Activated CD8-positive, alpha-beta memory T cell treated with anti-CD3 and anti-CD28 coated beads, Interleukin-2, amount 50 U/mL, for 1 hour (primary cell): ENCODE results near the gene MANBA.
"Not testable (repeated sequence)": the region's sequence is repeated elsewhere in the genome, so short reads cannot be mapped to it uniquely, and the experiment has no call there.

ENCODE experiments used
- DNase-seq: peaks from one replicate; pipeline ENCODE4 v3.0.0-alpha.2; 2020; ENCODE audit errors: extremely low read depth

MANBA gene

GRCh38 chr4:102761906-102762305 lies 1.1 kb upstream of the MANBA start:
- no peak for DNase-seq

DNA sequence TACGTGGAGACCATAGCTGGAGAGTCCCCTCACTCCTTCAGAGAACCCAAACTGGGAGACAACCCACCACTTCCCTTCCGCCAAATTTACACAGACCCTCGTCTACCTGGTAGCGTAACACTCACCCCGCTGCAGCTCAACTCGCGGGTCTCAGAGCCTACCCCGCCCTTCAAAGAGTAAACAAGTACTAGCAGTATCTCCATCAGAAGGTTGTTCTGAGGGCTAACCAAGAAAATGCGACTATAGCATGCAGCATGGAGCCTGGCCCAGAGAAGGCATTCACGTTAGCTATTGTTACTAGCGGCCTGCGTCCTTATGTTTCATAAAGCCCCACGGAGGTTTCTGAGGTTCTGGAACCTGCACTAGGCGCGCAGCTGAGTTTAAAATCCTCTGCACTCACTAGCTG lies 531 bp upstream of the MANBA start:
- DNase-seq = no peak

GRCh38 chr4:102759831-102760644 lies 730 bp downstream of the MANBA start:
- no peak for DNase-seq

- no peak for DNase-seq
These were observed 2.3 kb downstream of the MANBA start for GRCh38 chr4:102758241-102759160.

- no peak for DNase-seq
These were observed 3.1 kb downstream of the MANBA start for GRCh38 chr4:102757681-102758080.

DNA sequence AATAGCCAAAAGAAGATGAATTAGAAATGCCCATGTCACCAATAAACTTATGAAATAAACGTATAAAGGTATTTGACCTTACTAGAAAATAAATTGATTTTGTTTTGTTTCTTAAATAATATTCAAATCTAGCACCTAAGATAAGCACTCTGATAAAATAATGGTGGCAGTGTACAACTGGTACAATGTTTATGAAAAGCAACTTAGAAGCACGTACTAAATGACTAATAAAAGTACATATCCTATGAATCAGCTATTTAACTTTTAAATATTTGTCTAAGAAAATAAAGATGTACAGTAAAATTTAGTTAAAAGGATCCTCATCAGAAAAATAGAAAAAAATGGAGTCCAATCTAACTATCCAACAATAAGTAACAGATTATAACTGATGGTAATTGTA lies 6.7 kb downstream of the MANBA start:
- no peak for DNase-seq

GRCh38 chr4:102751941-102752340 lies 8.8 kb downstream of the MANBA start:
- no peak for DNase-seq

GRCh38 chr4:102743352-102743751 lies 17.4 kb downstream of the MANBA start:
- DNase-seq = not testable (repeated sequence)

- DNase-seq = not testable (repeated sequence)
These were observed 22.0 kb downstream of the MANBA start for GRCh38 chr4:102738802-102739201.

- no peak for DNase-seq
These were observed 23.9 kb downstream of the MANBA start for GRCh38 chr4:102736636-102737549.

- no peak for DNase-seq
These were observed 25.2 kb downstream of the MANBA start for GRCh38 chr4:102735582-102735981.

DNA sequence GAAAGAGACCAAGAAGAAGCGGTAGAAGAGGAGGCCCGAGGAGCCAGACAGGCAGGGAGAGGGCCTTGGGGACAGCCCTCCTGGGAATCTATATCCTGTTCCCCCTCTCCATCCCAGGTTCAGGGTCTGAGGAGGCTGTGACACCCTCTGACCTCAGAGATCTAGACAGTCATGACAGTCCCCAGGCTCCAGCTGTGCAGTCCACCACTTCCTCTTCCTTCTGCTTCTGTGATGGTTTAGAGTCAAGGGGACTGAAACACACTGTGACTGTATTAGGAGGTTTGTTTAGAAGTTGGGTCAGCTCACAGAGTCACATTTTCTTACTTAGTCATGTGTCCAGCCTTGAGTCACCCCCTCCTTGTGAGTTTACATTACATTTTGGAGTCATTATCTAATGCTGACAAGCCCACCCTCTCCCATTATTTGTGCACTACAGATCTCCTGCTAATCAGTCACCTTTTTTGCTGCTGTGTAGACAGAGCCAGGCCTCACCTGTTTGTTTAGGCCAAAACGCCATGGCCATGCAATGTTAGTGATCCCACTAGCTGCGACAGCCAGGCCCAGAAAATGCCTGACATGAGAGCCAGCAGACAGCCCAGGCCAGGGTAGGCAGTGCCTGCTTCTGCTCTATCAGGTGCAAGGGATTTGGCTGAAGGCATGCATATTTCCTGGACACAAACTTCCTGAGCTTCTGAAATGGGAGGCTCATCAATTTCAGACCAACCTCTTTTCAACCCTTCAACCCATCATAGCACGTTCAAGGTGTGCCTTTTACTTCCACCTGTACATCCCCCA lies 26.0 kb downstream of the MANBA start:
- no peak for DNase-seq

DNA sequence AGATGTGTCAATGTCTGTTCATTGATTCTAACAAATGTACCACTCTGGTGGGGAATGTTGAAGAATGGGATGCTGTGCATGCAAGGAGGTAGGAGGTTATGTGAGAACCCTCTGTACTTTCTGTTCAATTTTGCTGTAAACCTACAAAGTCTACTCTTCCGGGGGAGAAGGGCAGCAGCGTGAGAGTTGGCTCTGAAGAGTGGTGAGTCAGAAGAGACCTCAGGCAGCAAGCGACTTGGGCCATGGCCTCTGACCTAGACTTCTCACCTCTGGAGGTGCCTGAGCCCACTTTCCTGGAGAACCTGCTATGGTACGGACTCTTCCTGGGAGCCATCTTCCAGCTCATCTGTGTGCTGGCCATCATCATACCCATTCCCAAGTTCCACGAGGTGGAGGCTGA lies 26.7 kb downstream of the MANBA start:
- DNase-seq = no peak

DNA sequence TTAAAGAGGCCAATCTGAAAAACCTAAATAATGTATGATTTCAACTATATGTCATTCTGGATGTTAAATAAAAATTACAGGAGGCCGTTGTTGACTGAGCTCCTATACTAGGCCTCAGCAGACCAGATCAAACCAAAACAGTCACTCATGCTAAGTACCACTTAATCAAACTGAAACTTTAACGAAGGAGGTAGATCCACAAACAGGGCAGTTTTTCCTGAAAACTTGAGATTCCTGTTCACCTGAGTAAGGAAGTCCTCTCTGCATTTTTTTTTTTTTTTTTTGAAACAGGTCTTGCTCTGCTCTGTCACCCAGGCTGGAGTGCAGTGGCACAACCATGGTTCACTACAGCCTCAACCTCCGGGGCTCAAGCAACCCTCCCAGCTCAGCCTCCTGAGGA lies 27.7 kb downstream of the MANBA start:
- no peak for DNase-seq

- no peak for DNase-seq
These were observed 28.1 kb downstream of the MANBA start for GRCh38 chr4:102732678-102733077.

- no peak for DNase-seq
These were observed 29.7 kb downstream of the MANBA start for GRCh38 chr4:102730968-102731533.

DNA sequence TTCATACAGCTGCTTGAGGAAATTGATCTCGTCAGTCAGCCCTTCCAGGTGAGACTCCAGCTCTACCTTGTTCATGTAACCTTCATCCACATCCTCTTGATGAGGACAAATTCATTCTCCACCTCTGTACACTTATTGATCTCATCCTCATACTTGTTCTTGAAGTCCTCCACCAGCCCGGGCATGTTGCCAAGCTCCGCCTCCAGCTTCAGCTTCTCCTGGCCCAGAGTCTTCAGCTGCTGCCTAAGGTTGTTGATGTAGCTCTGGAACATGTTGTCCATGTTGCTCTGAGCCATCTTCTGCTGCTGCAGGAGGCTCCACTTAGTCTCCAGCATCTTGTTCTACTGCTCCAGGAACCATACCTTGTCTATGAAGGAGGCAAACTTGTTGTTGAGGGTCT lies 31.3 kb downstream of the MANBA start:
- DNase-seq = not testable (repeated sequence)

DNA sequence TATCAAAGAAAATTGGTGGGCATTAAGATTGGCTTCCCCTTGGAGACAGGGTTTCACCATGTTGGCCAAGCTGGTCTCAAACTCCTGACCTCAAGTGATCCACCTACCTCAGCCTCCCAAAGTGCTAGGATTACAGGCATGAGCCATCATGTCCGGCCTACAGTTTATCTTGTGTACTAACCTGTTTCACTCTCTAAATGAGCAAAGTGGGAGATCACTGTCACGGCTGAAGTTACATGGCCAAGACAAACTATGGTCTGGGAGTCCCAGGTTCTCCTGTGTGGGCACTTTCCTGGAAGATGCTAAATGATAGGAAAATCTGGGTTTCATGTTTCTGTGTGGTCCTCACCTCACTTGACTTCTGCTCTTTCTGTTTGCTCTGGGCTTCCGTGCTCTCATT lies 33.8 kb downstream of the MANBA start:
- DNase-seq = not testable (repeated sequence)

DNA sequence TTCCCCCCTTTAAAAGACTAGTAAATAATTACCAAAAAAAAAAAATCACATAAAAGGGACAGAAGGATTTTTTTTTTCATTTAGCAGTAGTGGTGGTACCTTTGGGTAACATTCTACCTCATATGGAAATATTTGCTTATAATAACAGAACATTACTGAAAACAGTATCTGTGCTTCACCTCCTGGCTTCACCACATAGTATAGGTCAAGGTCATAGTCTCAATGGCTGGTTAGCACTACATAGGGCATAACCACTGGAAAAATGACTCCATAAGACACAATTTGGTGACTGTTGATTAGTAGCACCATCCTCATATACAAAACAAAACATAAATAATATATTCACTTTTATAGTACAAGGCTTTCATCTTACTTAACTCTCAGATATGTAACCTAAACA lies 34.7 kb downstream of the MANBA start:
- no peak for DNase-seq

- DNase-seq = no peak
These were observed 35.5 kb downstream of the MANBA start for GRCh38 chr4:102725229-102725628.

GRCh38 chr4:102723511-102723910 lies 37.3 kb downstream of the MANBA start:
- DNase-seq = no peak
